NCI-H1417 (cell line): Measurements from ENCODE around the gene RRP8.

Experiments
- DNase-seq, 3 experiments: peaks; one replicate each; lab custom pipeline; 2025; lab: John Stamatoyannopoulos, UW

Gene RRP8

GRCh38 chr11:6632116-6633073 lies 29.0 kb upstream of the RRP8 start:
- no peak for DNase-seq

- DNase-seq, result no peak
These were observed 28.0 kb upstream of the RRP8 start for GRCh38 chr11:6631361-6631890.

- DNase-seq, result no peak
These were observed 27.3 kb upstream of the RRP8 start for GRCh38 chr11:6630632-6631291.

- DNase-seq, result peak in 1 of 3 experiments; percentile 60
These were observed 26.6 kb upstream of the RRP8 start for GRCh38 chr11:6629892-6630631.

GRCh38 chr11:6629573-6629891 lies 26.1 kb upstream of the RRP8 start:
- DNase-seq, result no peak

GRCh38 chr11:6628526-6628925 lies 25.1 kb upstream of the RRP8 start:
- DNase-seq, result no peak

GRCh38 chr11:6627762-6628241 lies 24.4 kb upstream of the RRP8 start:
- no peak for DNase-seq

GRCh38 chr11:6626971-6627761 lies 23.8 kb upstream of the RRP8 start:
- DNase-seq, result no peak

- DNase-seq, result no peak
These were observed 22.5 kb upstream of the RRP8 start for GRCh38 chr11:6625832-6626420.

GRCh38 chr11:6625156-6625831 lies 21.9 kb upstream of the RRP8 start:
- DNase-seq, result no peak

- DNase-seq, result no peak
These were observed 20.3 kb upstream of the RRP8 start for GRCh38 chr11:6623391-6624363.

GRCh38 chr11:6622261-6623171 lies 19.1 kb upstream of the RRP8 start:
- DNase-seq, result peak in 1 of 3 experiments; percentile 8

- no peak for DNase-seq
These were observed 18.3 kb upstream of the RRP8 start for GRCh38 chr11:6621711-6622211.

GRCh38 chr11:6620636-6621035 lies 17.2 kb upstream of the RRP8 start:
- DNase-seq, result no peak

GRCh38 chr11:6619004-6619745 lies 15.8 kb upstream of the RRP8 start, which contains the start of gene TPP1:
Gene TPP1 (minus strand): TSS chr11:6619422. CDS start chr11:6619400, 22 bp downstream.
- peak; percentile 84 to 93 (median 93) for DNase-seq

- no peak for DNase-seq
These were observed 14.9 kb upstream of the RRP8 start for GRCh38 chr11:6618117-6619003.
